ENCODE results near the gene GLCCI1.
"Not testable (repeated sequence)": the region's sequence is repeated elsewhere in the genome, so short reads cannot be mapped to it uniquely, and the experiment has no call there.

The GLCCI1 gene

GRCh38 chr7:8089036-8089780 is 120.6 kb downstream of the GLCCI1 start:
- DNase-seq (ENCODE audit: low read depth in 4 of 4, low spot score in 1 of 4), result no peak

- DNase-seq (ENCODE audit: low read depth in 4 of 4, low spot score in 1 of 4), result no peak
These were observed 123.5 kb downstream of the GLCCI1 start for GRCh38 chr7:8092140-8092539.

GRCh38 chr7:8094164-8095140 is 125.9 kb downstream of the GLCCI1 start:
- no peak for DNase-seq (ENCODE audit: low read depth in 4 of 4, low spot score in 1 of 4)

GRCh38 chr7:8101292-8101691 is 132.7 kb downstream of the GLCCI1 start:
- not testable (repeated sequence) for DNase-seq (ENCODE audit: low read depth in 4 of 4, low spot score in 1 of 4)

- no peak for DNase-seq (ENCODE audit: low read depth in 4 of 4, low spot score in 1 of 4)
These were observed 134.7 kb downstream of the GLCCI1 start for GRCh38 chr7:8103282-8103681.

GRCh38 chr7:8105449-8106095 is 137.0 kb downstream of the GLCCI1 start:
- no peak for DNase-seq (ENCODE audit: low read depth in 4 of 4, low spot score in 1 of 4)

GRCh38 chr7:8109196-8110022 is 140.8 kb downstream of the GLCCI1 start:
- DNase-seq (ENCODE audit: low read depth in 4 of 4, low spot score in 1 of 4), result no peak

GRCh38 chr7:8111282-8111960 is 142.8 kb downstream of the GLCCI1 start:
- DNase-seq (ENCODE audit: low read depth in 4 of 4, low spot score in 1 of 4), result no peak

GRCh38 chr7:8112685-8113084 is 144.1 kb downstream of the GLCCI1 start:
- DNase-seq (ENCODE audit: low read depth in 4 of 4, low spot score in 1 of 4), result no peak

GRCh38 chr7:8113184-8113583 is 144.6 kb downstream of the GLCCI1 start:
- no peak for DNase-seq (ENCODE audit: low read depth in 4 of 4, low spot score in 1 of 4)

- DNase-seq (ENCODE audit: low read depth in 4 of 4, low spot score in 1 of 4), result no peak
These were observed 145.6 kb downstream of the GLCCI1 start for GRCh38 chr7:8114175-8114574.

GRCh38 chr7:8115547-8116402 is 147.2 kb downstream of the GLCCI1 start:
- DNase-seq (ENCODE audit: low read depth in 4 of 4, low spot score in 1 of 4), result no peak

- DNase-seq (ENCODE audit: low read depth in 4 of 4, low spot score in 1 of 4), result no peak
These were observed 148.6 kb downstream of the GLCCI1 start for GRCh38 chr7:8117195-8117594.

- no peak for DNase-seq (ENCODE audit: low read depth in 4 of 4, low spot score in 1 of 4)
These were observed 150.7 kb downstream of the GLCCI1 start for GRCh38 chr7:8119262-8119661.

- DNase-seq (ENCODE audit: low read depth in 4 of 4, low spot score in 1 of 4), result no peak
These were observed 151.9 kb downstream of the GLCCI1 start for GRCh38 chr7:8120390-8121058.

- DNase-seq (ENCODE audit: low read depth in 4 of 4, low spot score in 1 of 4), result no peak
These were observed 152.6 kb downstream of the GLCCI1 start for GRCh38 chr7:8121243-8121642.

GRCh38 chr7:8125680-8126444 is 157.3 kb downstream of the GLCCI1 start:
- DNase-seq (ENCODE audit: low read depth in 4 of 4, low spot score in 1 of 4), result peak; percentile 38 to 64 (median 50)

- DNase-seq (ENCODE audit: low read depth in 4 of 4, low spot score in 1 of 4), result no peak
These were observed 158.1 kb downstream of the GLCCI1 start for GRCh38 chr7:8126601-8127167.
